HepG2 (cell line): Measurements from ENCODE around the gene THSD4. TPM values are rescaled to one million over a fixed set of nuclear protein-coding genes. Genes with fewer than 3 reads are reported as not detected.

ENCODE experiments used
- ATAC-seq: fragments of 200-7000 bp; cut with Tn5 transposase; 3 replicates; pipeline ENCODE4 v1.9.1; 2020; ENCODE audit warnings: mild to moderate bottlenecking, moderate library complexity
- BruUV-seq: library from RNA; stranded (reverse); fragments of 400-500 nt; replicated peaks from 2 replicates; lab custom pipeline; 2021; lab: Mats Ljungman, UMichigan
- CTCF ChIA-PET: fragments of 300-600 bp; formaldehyde crosslinking; extraction: SDS; loops from one replicate; lab custom pipeline; 2021; ENCODE audit warnings: low total read pairs, inconsistent platforms, low intra/inter-chr PET ratio; lab: Yijun Ruan, JAX
- POLR2A ChIA-PET: fragments of 350-600 bp; sonication (Branson Sonifier 250); formaldehyde crosslinking; loops from one replicate; lab custom pipeline; 2020; ENCODE audit warnings: antibody characterized with exemption, inconsistent platforms; lab: Yijun Ruan, JAX
- DNase-seq: peaks from one replicate; pipeline ENCODE4 v3.0.0-alpha.2; 2015; ENCODE audit warnings: low spot score
- FAIRE-seq: peaks from 3 replicates; lab custom pipeline; 2011; peaks lifted over from hg19 to GRCh38; lab: Jason Lieb, UNC
- H2AFZ ChIP-seq: one replicate; pipeline ENCODE4 v1.6.1; 2011; ENCODE audit warnings: low read length, inconsistent platforms
- H3K27ac ChIP-seq: fragments of 300-600 bp; 3 replicates; pipeline ENCODE4 v1.8.0; 2011; ENCODE audit warnings: mixed run types, mild to moderate bottlenecking, mixed read lengths, low read length, inconsistent platforms; ENCODE audit not compliant: insufficient read depth; ENCODE audit errors: extremely low read length
- H3K27me3 ChIP-seq, 2 experiments: fragments of 200-600 bp in 1 of 2; 2 replicates in 1 of 2; 3 replicates in 1 of 2; pipeline versions ENCODE4 v1.6.0 to v1.8.0; 2011; ENCODE audit warnings: low read length in 2 of 2, mild to moderate bottlenecking in 2 of 2, moderate library complexity in 2 of 2, inconsistent platforms in 1 of 2; ENCODE audit not compliant: insufficient read depth in 2 of 2, control insufficient read depth in 1 of 2
- H3K36me3 ChIP-seq, 2 experiments: fragments of 200-600 bp in 1 of 2; replicated peaks in 1 of 2; 2 replicates in 1 of 2; 3 replicates in 1 of 2; pipeline versions ENCODE4 v1.5.1 to v1.8.0; 2011; ENCODE audit warnings: low read length in 2 of 2, inconsistent platforms in 1 of 2; ENCODE audit not compliant: insufficient read depth in 2 of 2, control insufficient read depth in 1 of 2
- H3K4me1 ChIP-seq: 2 replicates; pipeline ENCODE4 v1.5.1; 2012; ENCODE audit warnings: low read length, inconsistent platforms; ENCODE audit not compliant: insufficient read depth
- H3K4me2 ChIP-seq: 2 replicates; pipeline ENCODE4 v1.6.0; 2011; ENCODE audit warnings: low read depth, low read length, inconsistent platforms
- H3K4me3 ChIP-seq, 3 experiments: fragments of 200-600 bp in 1 of 3; sonication (generic), shearing (Covaris generic) in 1 of 3; replicated peaks in 1 of 3; 2 replicates each; pipeline ENCODE4 v1.5.1; 2011 to 2016; ENCODE audit warnings: low read length in 3 of 3, inconsistent platforms in 2 of 3, low read depth in 2 of 3, mild to moderate bottlenecking in 2 of 3, control low read depth in 1 of 3, mixed read lengths in 1 of 3; ENCODE audit not compliant: insufficient read depth in 1 of 3
- H3K79me2 ChIP-seq: one replicate; pipeline ENCODE4 v1.6.1; 2011; ENCODE audit warnings: low read length, inconsistent platforms; ENCODE audit not compliant: insufficient read depth
- H3K9ac ChIP-seq: 2 replicates; pipeline ENCODE4 v1.6.0; 2011; ENCODE audit warnings: mild to moderate bottlenecking, low read depth, low read length, inconsistent platforms; ENCODE audit not compliant: insufficient read depth
- H3K9me3 ChIP-seq: 2 replicates; pipeline ENCODE4 v1.5.1; 2012; ENCODE audit warnings: mild to moderate bottlenecking, low read length
- H4K20me1 ChIP-seq: 2 replicates; pipeline ENCODE4 v1.6.0; 2011; ENCODE audit warnings: inconsistent platforms, mild to moderate bottlenecking, low read length, moderate library complexity; ENCODE audit not compliant: insufficient read depth
- ARID3A ChIP-seq: IDR thresholded peaks from 2 replicates; pipeline ENCODE4 v1.6.1; 2012; ENCODE audit warnings: low read depth, low read length, improper control_type of control experiment
- CEBPZ ChIP-seq: IDR thresholded peaks from 2 replicates; pipeline ENCODE4 v1.6.1; 2012; ENCODE audit warnings: low read length, improper control_type of control experiment
- GZF1 ChIP-seq: sonication (generic); formaldehyde crosslinking; IDR thresholded peaks from 2 replicates; pipeline ENCODE4 v1.5.1; 2020; ENCODE audit warnings: mild to moderate bottlenecking, missing genetic modification reagents
- HNF1B ChIP-seq: sonication (generic); formaldehyde crosslinking; IDR thresholded peaks from 2 replicates; pipeline ENCODE4 v1.5.1; 2020; ENCODE audit warnings: mild to moderate bottlenecking, moderate library complexity, missing genetic modification reagents
- NFYC ChIP-seq: IDR thresholded peaks from 2 replicates; pipeline ENCODE4 v1.6.1; 2016; ENCODE audit warnings: missing genetic modification reagents, missing compliant biosample characterization
- ONECUT2 ChIP-seq: sonication (generic); formaldehyde crosslinking; IDR thresholded peaks from 2 replicates; pipeline ENCODE4 v1.4.0; 2020; ENCODE audit warnings: missing genetic modification reagents
- SOX6 ChIP-seq, 2 experiments: fragments of 450-650 bp in 1 of 2; sonication (generic) in 1 of 2; formaldehyde crosslinking in 1 of 2; IDR thresholded peaks; 2 replicates each; pipeline versions ENCODE4 v1.4.0 to v1.6.1; 2017 to 2020; ENCODE audit warnings: antibody characterized with exemption in 1 of 2, mild to moderate bottlenecking in 1 of 2, missing genetic modification reagents in 1 of 2
- TFDP2 ChIP-seq: sonication (generic); formaldehyde crosslinking; IDR thresholded peaks from 2 replicates; pipeline ENCODE4 v1.4.0; 2020; ENCODE audit warnings: missing genetic modification reagents
- WIZ ChIP-seq: sonication (generic); formaldehyde crosslinking; IDR thresholded peaks from 2 replicates; pipeline ENCODE4 v1.5.1; 2020; ENCODE audit warnings: mild to moderate bottlenecking, missing genetic modification reagents
- ZNF263 ChIP-seq: sonication (generic); formaldehyde crosslinking; IDR thresholded peaks from 2 replicates; pipeline ENCODE4 v1.4.0; 2020; ENCODE audit warnings: missing genetic modification reagents
- ZNF510 ChIP-seq: sonication (generic); formaldehyde crosslinking; IDR thresholded peaks from 2 replicates; pipeline ENCODE4 v1.4.0; 2020; ENCODE audit warnings: low read depth, mild to moderate bottlenecking, missing genetic modification reagents
- ZNF589 ChIP-seq: sonication (generic); formaldehyde crosslinking; conservative IDR thresholded peaks from 2 replicates; pipeline ENCODE4 v1.8.0; 2022; ENCODE audit warnings: mild to moderate bottlenecking, moderate library complexity, missing genetic modification reagents
- WGBS: methylation state at CpG from one replicate; pipeline ENCODE4 v1.1.6; 2017; ENCODE audit warnings: low lambda C conversion rate; 5-methylcytosine and 5-hydroxymethylcytosine counted together
- in situ Hi-C: cut with HindIII; loops from 2 replicates; pipeline ENCODE4 v1.10.0; 2017; ENCODE audit warnings: low pct_unique_long_range_greater_than_20kb; ENCODE audit not compliant: extremely low pct_ligation_motif_present
- intact Hi-C: fragments of 100-400 bp; cut with micrococcal nuclease; formaldehyde crosslinking; loops from one replicate; pipeline ENCODE4 v1.10.0; 2022; ENCODE audit not compliant: unreplicated experiment
- polyA plus RNA-seq, 8 experiments: library from polyadenylated mRNA; depleted of rRNA in 3 of 8; stranded (reverse) in 7 of 8; unstranded in 1 of 8; fragments of >200 nt; fragmentation: Illumina TruSeq in 4 of 8; extraction: Trizol in 4 of 8; gene quantifications; 2 replicates each; pipeline versions ENCODE4 v1.2.1 to v1.2.3, GENCODE V29; 2011 to 2016; ENCODE audit warnings: low read depth in 4 of 8, missing spikeins in 1 of 8, mixed read lengths in 1 of 8; ENCODE audit not compliant: insufficient read depth in 1 of 8
- total RNA-seq, 5 experiments: library from RNA; depleted of rRNA; stranded (reverse); fragments of >200 nt; fragmentation: Illumina TruSeq; extraction: Trizol; gene quantifications; 2 replicates each; pipeline ENCODE4 v1.2.3, GENCODE V29; 2016; ENCODE audit warnings: low read depth in 1 of 5

Gene THSD4
- total and polyA plus RNA-seq, 2 of the 13 experiments (the other 11 are each of a cell fraction or from before 2014, with no cell fraction given), result 0.07 to 0.21 TPM

- BruUV-seq, result no TSS peak
- FAIRE-seq (peak; percentile 12), DNase-seq (peak; percentile 45), ATAC-seq (peak; percentile 60)
- H3K4me2 ChIP-seq, result peak overlapping the region; percentile 3; the same call in 1 of the 2 replicates
- WGBS, result 0% methylated on average over 1 of the region's 2 CpGs
- H3K27ac ChIP-seq, result no peak overlapping the region
- peaks cover 2 to 11% of the 10 kb centered on the region in 2 experiments; a peak in 2 of 5 replicates for H3K27me3 ChIP-seq
- in situ Hi-C loops, result loop anchor here (10.0 kb wide), 1 partner anchor 158 kb away; no protein-coding TSS in a partner anchor
- no peaks in the 10 kb centered on the region for H4K20me1 ChIP-seq
- ChIA-PET CTCF (no interaction called here), POLR2A (no interaction called here)
- H3K9ac ChIP-seq, result no peak overlapping the region
- H3K4me3 ChIP-seq, result no peak overlapping the region
- H3K9me3 ChIP-seq, result no peaks in the 10 kb centered on the region
- H2AFZ ChIP-seq, result no peak overlapping the region
- H3K36me3 ChIP-seq, result no peaks in the 10 kb centered on the region
- peaks cover 25% of the 10 kb centered on the region for H3K4me1 ChIP-seq
- H3K79me2 ChIP-seq, result no peaks in the 10 kb centered on the region
- intact Hi-C loops, result no loop called here
- no peak for TF ChIP-seq ARID3A
- peak; percentile 52; the same call in 1 of the 2 replicates for TF ChIP-seq WIZ (CRISPR knock-in tag)
- TF ChIP-seq ZNF263, result peak; percentile 78
- peak; percentile 32; the same call in 1 of the 2 replicates for TF ChIP-seq HNF1B (CRISPR knock-in tag)
- TF ChIP-seq ZNF510 (CRISPR knock-in tag), result no peak
- TF ChIP-seq ZNF589 (CRISPR knock-in tag), result no peak
- TF ChIP-seq GZF1, result no peak
- TF ChIP-seq SOX6 (IDR thresholded peaks at IDR 0.05), result no peak
- TF ChIP-seq SOX6 (CRISPR knock-in tag; IDR thresholded peaks at IDR 0.05), result peak; percentile 47; the same call in 1 of the 2 replicates
- no peak for TF ChIP-seq ONECUT2
- no peak for TF ChIP-seq CEBPZ
- no peak for TF ChIP-seq NFYC (CRISPR knock-in tag)
- TF ChIP-seq TFDP2 (CRISPR knock-in tag), result no peak
Measured at GRCh38 chr15:71732636-71733035, 617.4 kb downstream of the THSD4 start.
